Measurements from ENCODE around the gene SST. TPM values are rescaled to one million over a fixed set of nuclear protein-coding genes. Genes with fewer than 3 reads are reported as not detected.
"Not testable (repeated sequence)": the region's sequence is repeated elsewhere in the genome, so short reads cannot be mapped to it uniquely, and the experiment has no call there.

Gene SST
- total RNA-seq, 1 experiment from 2014 or later = not detected

DNA sequence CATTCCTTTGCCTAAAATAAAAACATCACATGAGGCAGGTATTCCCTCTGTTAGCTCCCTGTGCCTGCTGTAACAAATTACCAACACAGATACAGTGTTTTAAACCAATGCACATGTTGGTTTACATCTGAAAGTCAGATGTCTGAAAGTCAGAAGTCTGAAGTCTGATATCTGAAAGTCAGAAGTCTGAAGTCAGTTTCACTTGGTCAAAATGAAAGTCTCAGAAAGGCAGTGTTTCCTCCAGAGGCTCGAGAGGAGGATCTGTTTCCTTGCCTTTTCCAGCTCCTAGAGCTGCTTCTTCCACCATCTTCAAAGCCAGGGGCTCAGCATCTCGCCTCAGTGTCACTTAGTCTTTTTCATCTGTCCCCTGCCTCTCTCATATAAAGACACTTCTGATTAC lies 22.0 kb downstream of the SST start:
- no peaks in the 10 kb centered on the region for H3K4me1 ChIP-seq (ENCODE audit: control insufficient read depth in 1 of 2, insufficient read depth in 2 of 2, low read length in 2 of 2)
- no peaks in the 10 kb centered on the region for H3K9me3 ChIP-seq (ENCODE audit: control insufficient read depth in 1 of 2, insufficient read depth in 1 of 2, low read depth in 1 of 2, low read length in 2 of 2)
- H3K27ac ChIP-seq (ENCODE audit: low read depth, low read length) = no peak overlapping the region
- POLR2A ChIA-PET = no interaction called here
- no peak overlapping the region for H3K4me3 ChIP-seq (replicated peaks in 1 of 2; ENCODE audit: low read depth in 1 of 2, low read length in 2 of 2)
- H3K9me2 ChIP-seq (ENCODE audit: insufficient read depth) = no peaks in the 10 kb centered on the region
- RAD21 ChIA-PET (ENCODE audit: low non-redundant PET in 1 of 2, low total read pairs in 2 of 2, uncharacterized antibody in 2 of 2, unreplicated experiment in 2 of 2) = interaction anchor here in 1 of 2 experiments (0.7 kb wide), 1 partner anchor 66 kb away, joined by 3 read pairs; no protein-coding TSS in a partner anchor
- CTCF ChIA-PET = no interaction called here
- H3K9ac ChIP-seq (ENCODE audit: low read length) = no peak overlapping the region
- no peak for DNase-seq (ENCODE audit: low read depth, low spot score)
- no peak overlapping the region for H3K4me2 ChIP-seq (ENCODE audit: low read length)
- intact Hi-C loops (cut with micrococcal nuclease) = no loop called here
- peaks cover 50% of the 10 kb centered on the region for H3K27me3 ChIP-seq (ENCODE audit: insufficient read depth, low read length)
- TF ChIP-seq ELF1 (IDR thresholded peaks at IDR 0.05; ENCODE audit: borderline replicate concordance, low read depth) (no peak), SIN3A (IDR thresholded peaks at IDR 0.05; ENCODE audit: low read depth) (no peak), TCF7L2 (IDR thresholded peaks at IDR 0.05; ENCODE audit: borderline replicate concordance, extremely low read depth, insufficient read depth, insufficient read length) (no peak), EZH2phosphoT487 (IDR thresholded peaks at IDR 0.05; ENCODE audit: borderline replicate concordance) (no peak), ZFX (IDR thresholded peaks at IDR 0.05) (no peak), ZNF274 (IDR thresholded peaks at IDR 0.05; ENCODE audit: low read depth, low read length) (no peak), JUND (IDR thresholded peaks at IDR 0.05) (no peak), SRF (IDR thresholded peaks at IDR 0.05; ENCODE audit: low read depth) (no peak)
- no peak for ATAC-seq
- BruUV-seq (replicated peaks) = no TSS peak
- H2AFZ ChIP-seq (ENCODE audit: low read depth, low read length, poor library complexity, severe bottlenecking) = no peak overlapping the region
- no peaks in the 10 kb centered on the region for H3K36me3 ChIP-seq (ENCODE audit: control insufficient read depth in 1 of 2, insufficient read depth in 2 of 2, low read length in 2 of 2)
- no peaks in the 10 kb centered on the region for H4K20me1 ChIP-seq (ENCODE audit: insufficient read depth)
- no peaks in the 10 kb centered on the region for H3K79me2 ChIP-seq (ENCODE audit: insufficient read depth, low read length)

DNA sequence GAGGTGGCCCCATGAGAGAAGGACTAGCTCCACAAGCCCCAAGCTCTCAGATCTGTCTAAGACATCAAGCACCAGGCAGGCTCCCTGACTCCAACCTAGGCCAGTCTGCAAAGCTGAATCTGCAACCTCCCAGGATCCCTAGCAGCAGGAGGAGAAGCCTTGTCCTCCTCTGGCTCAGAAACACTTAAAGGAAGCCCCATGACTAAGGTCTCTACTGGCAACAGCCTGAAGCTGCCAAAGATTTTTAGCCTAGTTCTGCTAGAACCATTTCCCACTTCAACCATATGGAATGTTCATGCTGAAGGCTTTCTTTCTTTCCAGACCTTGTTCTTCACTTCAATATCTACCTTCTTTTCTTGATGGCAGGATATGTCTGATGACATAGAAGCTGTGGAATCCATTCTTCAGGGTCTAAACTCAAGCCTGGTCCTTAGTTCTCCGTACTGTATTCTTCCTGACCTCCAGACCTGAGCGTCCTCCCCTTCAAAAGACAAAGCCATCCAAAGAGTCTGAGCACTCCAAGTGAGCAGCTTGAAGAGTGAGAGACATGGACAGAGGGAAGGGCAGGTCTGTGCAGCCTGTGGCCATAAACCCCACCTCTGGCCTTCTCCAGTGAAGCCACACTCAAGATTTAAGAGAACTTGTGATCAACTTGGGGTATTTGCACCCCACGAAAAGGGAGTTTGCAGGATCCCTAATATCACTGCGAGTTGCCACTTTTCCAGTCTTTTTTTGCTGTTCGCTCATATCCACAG lies 23.1 kb downstream of the SST start:
- no peaks in the 10 kb centered on the region for H3K79me2 ChIP-seq (ENCODE audit: insufficient read depth, low read length)
- H3K4me1 ChIP-seq (ENCODE audit: control insufficient read depth in 1 of 2, insufficient read depth in 2 of 2, low read length in 2 of 2) = no peaks in the 10 kb centered on the region
- H3K9me3 ChIP-seq (ENCODE audit: control insufficient read depth in 1 of 2, insufficient read depth in 1 of 2, low read depth in 1 of 2, low read length in 2 of 2) = no peaks in the 10 kb centered on the region
- TF ChIP-seq SP1 (IDR thresholded peaks at IDR 0.05; ENCODE audit: low read depth) (no peak), EGR1 (IDR thresholded peaks at IDR 0.05; ENCODE audit: low read depth) (no peak), CEBPB (IDR thresholded peaks at IDR 0.05; ENCODE audit: low read depth) (no peak)
- TF ChIP-seq, protein P1, sequence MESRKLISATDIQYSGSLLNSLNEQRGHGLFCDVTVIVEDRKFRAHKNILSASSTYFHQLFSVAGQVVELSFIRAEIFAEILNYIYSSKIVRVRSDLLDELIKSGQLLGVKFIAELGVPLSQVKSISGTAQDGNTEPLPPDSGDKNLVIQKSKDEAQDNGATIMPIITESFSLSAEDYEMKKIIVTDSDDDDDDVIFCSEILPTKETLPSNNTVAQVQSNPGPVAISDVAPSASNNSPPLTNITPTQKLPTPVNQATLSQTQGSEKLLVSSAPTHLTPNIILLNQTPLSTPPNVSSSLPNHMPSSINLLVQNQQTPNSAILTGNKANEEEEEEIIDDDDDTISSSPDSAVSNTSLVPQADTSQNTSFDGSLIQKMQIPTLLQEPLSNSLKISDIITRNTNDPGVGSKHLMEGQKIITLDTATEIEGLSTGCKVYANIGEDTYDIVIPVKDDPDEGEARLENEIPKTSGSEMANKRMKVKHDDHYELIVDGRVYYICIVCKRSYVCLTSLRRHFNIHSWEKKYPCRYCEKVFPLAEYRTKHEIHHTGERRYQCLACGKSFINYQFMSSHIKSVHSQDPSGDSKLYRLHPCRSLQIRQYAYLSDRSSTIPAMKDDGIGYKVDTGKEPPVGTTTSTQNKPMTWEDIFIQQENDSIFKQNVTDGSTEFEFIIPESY (IDR thresholded peaks at IDR 0.05; ENCODE audit: extremely low read depth, insufficient replicate concordance, low read length) = no peak
- TF ChIP-seq, protein P2, sequence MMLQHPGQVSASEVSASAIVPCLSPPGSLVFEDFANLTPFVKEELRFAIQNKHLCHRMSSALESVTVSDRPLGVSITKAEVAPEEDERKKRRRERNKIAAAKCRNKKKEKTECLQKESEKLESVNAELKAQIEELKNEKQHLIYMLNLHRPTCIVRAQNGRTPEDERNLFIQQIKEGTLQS (IDR thresholded peaks at IDR 0.05) = no peak
- H3K4me2 ChIP-seq (ENCODE audit: low read length) = no peak overlapping the region
- peaks cover 39% of the 10 kb centered on the region for H3K27me3 ChIP-seq (ENCODE audit: insufficient read depth, low read length)
- intact Hi-C loops (cut with micrococcal nuclease) = no loop called here
- ChIA-PET RAD21 (ENCODE audit: low non-redundant PET in 1 of 2, low total read pairs in 2 of 2, uncharacterized antibody in 2 of 2, unreplicated experiment in 2 of 2) (interaction anchor here in 1 of 2 experiments (0.7 kb wide), 1 partner anchor 67 kb away, joined by 3 read pairs; no protein-coding TSS in a partner anchor), POLR2A (no interaction called here), CTCF (interaction anchor here (1.5 kb wide), 1 partner anchor 327 kb away, joined by 3 read pairs; no protein-coding TSS in a partner anchor)
- no peaks in the 10 kb centered on the region for H4K20me1 ChIP-seq (ENCODE audit: insufficient read depth)
- H3K27ac ChIP-seq (ENCODE audit: low read depth, low read length) = no peak overlapping the region
- H2AFZ ChIP-seq (ENCODE audit: low read depth, low read length, poor library complexity, severe bottlenecking) = no peak overlapping the region
- ATAC-seq (no peak), DNase-seq (ENCODE audit: low read depth, low spot score) (no peak)
- no peak overlapping the region for H3K9ac ChIP-seq (ENCODE audit: low read length)
- BruUV-seq (replicated peaks) = no TSS peak
- no peaks in the 10 kb centered on the region for H3K9me2 ChIP-seq (ENCODE audit: insufficient read depth)
- H3K4me3 ChIP-seq (replicated peaks in 1 of 2; ENCODE audit: low read depth in 1 of 2, low read length in 2 of 2) = no peak overlapping the region
- H3K36me3 ChIP-seq (ENCODE audit: control insufficient read depth in 1 of 2, insufficient read depth in 2 of 2, low read length in 2 of 2) = no peaks in the 10 kb centered on the region

DNA sequence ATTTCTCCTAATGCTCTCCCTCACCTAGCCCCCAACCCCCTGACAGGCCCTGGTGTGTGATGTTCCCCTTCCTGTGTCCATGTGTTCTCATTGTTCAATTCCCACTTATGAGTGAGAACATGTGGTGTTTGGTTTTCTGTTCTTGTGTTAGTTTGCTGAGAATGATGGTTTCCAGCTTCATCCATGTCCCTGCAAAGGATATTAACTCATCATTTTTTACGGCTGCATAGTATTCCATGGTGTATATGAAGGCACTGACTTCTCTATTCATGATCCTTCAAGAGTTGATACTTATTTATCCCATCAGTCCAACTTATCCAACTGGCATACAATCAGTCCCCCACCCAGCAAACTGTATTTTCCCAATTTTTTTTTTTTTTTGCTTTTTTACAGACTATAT lies 24.8 kb downstream of the SST start:
- ATAC-seq; H3K4me1 ChIP-seq (ENCODE audit: control insufficient read depth in 1 of 2, insufficient read depth in 2 of 2, low read length in 2 of 2); H2AFZ ChIP-seq (ENCODE audit: low read depth, low read length, poor library complexity, severe bottlenecking); DNase-seq (ENCODE audit: low read depth, low spot score); H3K9me2 ChIP-seq (ENCODE audit: insufficient read depth); H3K79me2 ChIP-seq (ENCODE audit: insufficient read depth, low read length); H3K9ac ChIP-seq (ENCODE audit: low read length); BruUV-seq (replicated peaks); H3K36me3 ChIP-seq (ENCODE audit: control insufficient read depth in 1 of 2, insufficient read depth in 2 of 2, low read length in 2 of 2); H3K9me3 ChIP-seq (ENCODE audit: control insufficient read depth in 1 of 2, insufficient read depth in 1 of 2, low read depth in 1 of 2, low read length in 2 of 2); H3K27ac ChIP-seq (ENCODE audit: low read depth, low read length); RAD21 ChIA-PET (ENCODE audit: low non-redundant PET in 1 of 2, low total read pairs in 2 of 2, uncharacterized antibody in 2 of 2, unreplicated experiment in 2 of 2); intact Hi-C loops (cut with micrococcal nuclease); POLR2A ChIA-PET; H4K20me1 ChIP-seq (ENCODE audit: insufficient read depth); H3K4me2 ChIP-seq (ENCODE audit: low read length); CTCF ChIA-PET; H3K4me3 ChIP-seq (replicated peaks in 1 of 2; ENCODE audit: low read depth in 1 of 2, low read length in 2 of 2): not testable (repeated sequence)
- peaks cover 24% of the 10 kb centered on the region for H3K27me3 ChIP-seq (ENCODE audit: insufficient read depth, low read length)
